Measurements from ENCODE around the gene COL13A1. TPM values are rescaled to one million over a fixed set of nuclear protein-coding genes. Genes with fewer than 3 reads are reported as not detected.

The COL13A1 gene
- total RNA-seq, 4 donors from 2014 or later = 0.30 to 2.0 (median 0.86) TPM

DNA sequence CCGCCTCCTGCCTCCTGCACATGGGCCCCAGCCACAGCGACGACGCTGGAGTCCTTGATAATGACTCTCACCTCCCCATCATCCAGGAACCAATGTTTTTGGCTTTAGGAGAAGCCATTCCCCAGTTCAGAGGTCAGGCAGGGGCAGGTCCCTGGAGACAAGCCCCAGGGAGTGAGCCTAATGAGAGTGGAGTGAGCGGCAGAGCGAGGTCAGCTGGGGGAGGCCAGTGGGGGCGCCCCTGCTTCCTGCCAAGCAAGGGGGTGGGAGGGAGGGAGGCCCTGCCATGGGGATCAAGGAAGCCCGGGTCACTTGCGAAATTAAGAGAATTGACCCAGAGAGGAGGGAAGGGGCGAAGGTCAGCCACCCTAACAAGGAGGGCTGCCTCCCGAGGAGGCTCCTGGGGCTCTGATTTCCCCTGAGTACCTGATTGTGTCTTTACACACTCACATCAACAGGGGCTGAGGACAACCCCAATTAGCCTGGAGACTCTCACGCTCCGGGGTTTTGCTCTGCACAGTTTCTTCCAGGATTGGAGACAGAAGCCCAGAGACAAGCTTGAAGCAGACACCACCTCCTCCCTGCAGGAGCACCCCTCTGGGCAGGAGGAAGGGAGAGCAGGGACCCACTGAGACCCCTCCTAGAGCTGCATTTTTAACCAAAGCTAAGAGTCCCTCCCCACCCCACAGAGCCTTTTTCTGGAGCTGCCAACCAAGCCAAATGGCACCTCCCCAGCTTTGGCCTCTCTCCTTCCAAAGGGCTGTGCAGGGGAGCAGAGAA is 112.1 kb downstream of the COL13A1 start:
- WGBS, 2 donors = 71 to 75% methylated on average over 13 of the region's 13 CpGs
- H3K27me3 ChIP-seq = no peaks in the 10 kb centered on the region
- peaks cover 0 to 32% (median 3%) of the 10 kb centered on the region in 4 donors for H3K4me1 ChIP-seq
- no peak overlapping the region for H3K4me3 ChIP-seq
- DNase-seq (ENCODE audit: low spot score in 2 of 2) = no peak
- no peaks in the 10 kb centered on the region for H3K9me3 ChIP-seq
- TF ChIP-seq, protein P1, sequence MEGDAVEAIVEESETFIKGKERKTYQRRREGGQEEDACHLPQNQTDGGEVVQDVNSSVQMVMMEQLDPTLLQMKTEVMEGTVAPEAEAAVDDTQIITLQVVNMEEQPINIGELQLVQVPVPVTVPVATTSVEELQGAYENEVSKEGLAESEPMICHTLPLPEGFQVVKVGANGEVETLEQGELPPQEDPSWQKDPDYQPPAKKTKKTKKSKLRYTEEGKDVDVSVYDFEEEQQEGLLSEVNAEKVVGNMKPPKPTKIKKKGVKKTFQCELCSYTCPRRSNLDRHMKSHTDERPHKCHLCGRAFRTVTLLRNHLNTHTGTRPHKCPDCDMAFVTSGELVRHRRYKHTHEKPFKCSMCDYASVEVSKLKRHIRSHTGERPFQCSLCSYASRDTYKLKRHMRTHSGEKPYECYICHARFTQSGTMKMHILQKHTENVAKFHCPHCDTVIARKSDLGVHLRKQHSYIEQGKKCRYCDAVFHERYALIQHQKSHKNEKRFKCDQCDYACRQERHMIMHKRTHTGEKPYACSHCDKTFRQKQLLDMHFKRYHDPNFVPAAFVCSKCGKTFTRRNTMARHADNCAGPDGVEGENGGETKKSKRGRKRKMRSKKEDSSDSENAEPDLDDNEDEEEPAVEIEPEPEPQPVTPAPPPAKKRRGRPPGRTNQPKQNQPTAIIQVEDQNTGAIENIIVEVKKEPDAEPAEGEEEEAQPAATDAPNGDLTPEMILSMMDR (IDR thresholded peaks at IDR 0.05) = no peak
- TF ChIP-seq POLR2A (IDR thresholded peaks at IDR 0.05) = no peak
- TF ChIP-seq EP300 (IDR thresholded peaks at IDR 0.05) = no peak
- no peak overlapping the region for H3K27ac ChIP-seq
- no peaks in the 10 kb centered on the region for H3K36me3 ChIP-seq

DNA sequence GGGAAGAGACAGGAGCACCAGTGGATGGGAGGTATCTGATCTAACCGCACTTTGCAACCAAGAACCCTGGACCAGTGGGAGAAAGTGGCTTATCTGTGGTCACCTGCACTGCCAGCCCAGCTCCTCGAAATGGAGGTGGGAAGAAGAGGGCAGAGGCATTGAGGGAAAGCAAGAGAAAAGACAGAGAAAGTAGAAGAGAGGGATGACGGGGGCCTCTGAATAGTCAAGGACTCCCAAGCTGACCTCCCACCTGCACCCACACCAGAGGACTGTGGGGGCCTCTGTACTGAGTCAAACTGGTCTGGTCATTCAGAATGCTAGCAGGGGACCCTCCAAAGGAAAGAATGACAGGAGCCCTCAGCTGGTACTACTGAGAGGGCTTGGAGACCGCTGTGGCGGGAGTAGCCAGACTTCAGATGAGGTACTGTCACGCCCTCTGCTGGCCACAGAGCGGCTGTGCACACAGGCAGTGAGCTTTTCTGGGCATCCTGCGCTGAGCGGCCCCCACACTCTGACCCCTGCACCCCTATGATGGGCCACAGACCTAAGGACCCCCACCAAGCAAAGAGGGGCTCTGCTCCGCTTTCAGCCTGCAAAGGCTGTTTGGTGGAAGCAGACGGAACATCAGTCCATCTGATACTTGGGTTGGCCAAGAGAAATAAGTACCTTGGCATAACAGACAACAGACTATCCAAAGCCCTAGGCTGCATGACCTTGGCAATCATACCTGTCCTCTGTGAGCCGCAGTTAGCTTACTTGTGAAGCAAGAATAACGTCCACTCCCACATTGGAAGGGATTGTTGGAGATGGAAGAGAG is 112.9 kb downstream of the COL13A1 start:
- peak; percentile 57 to 70 for DNase-seq (ENCODE audit: low spot score in 2 of 2)

DNA sequence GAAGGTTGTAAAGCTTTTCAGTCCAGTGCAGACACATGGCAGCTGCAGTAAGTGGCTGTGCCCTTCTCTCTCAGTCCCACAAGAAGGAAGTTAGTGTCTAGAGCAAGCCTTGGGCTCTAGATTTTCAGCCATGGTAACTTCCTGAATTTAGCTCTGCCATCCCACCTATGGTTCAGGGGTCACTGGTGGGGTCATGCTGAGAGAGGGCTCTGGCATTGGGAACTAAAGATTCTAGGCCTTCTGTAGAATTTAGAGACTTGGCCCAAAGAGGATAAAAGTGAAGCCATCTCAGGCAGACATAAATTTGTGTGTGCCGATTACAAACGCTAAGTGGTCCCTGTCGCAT is 113.5 kb downstream of the COL13A1 start:
- TF ChIP-seq, protein P1 (IDR thresholded peaks at IDR 0.05) = no peak
- TF ChIP-seq POLR2A (IDR thresholded peaks at IDR 0.05) (no peak), EP300 (IDR thresholded peaks at IDR 0.05) (no peak)
- no peak overlapping the region for H3K27ac ChIP-seq
- H3K4me1 ChIP-seq = peaks cover 0 to 32% (median 3%) of the 10 kb centered on the region in 4 donors
- no peak overlapping the region for H3K4me3 ChIP-seq
- H3K9me3 ChIP-seq = no peaks in the 10 kb centered on the region
- no peaks in the 10 kb centered on the region for H3K36me3 ChIP-seq
- no peaks in the 10 kb centered on the region for H3K27me3 ChIP-seq
- WGBS, 2 donors = 93 to 95% methylated on average over 3 of the region's 3 CpGs
- no peak for DNase-seq (ENCODE audit: low spot score in 2 of 2)

More for the DNA sequence above, 112.9 kb downstream of the COL13A1 start:
- no peaks in the 10 kb centered on the region for H3K36me3 ChIP-seq
- 25 to 32% methylated on average over 12 of the region's 13 CpGs for WGBS, 2 donors
- peaks cover 0 to 32% (median 3%) of the 10 kb centered on the region in 4 donors for H3K4me1 ChIP-seq
- H3K4me3 ChIP-seq = no peak overlapping the region
- no peaks in the 10 kb centered on the region for H3K9me3 ChIP-seq
- no peak for TF ChIP-seq POLR2A (IDR thresholded peaks at IDR 0.05)
- TF ChIP-seq, protein P1 (IDR thresholded peaks at IDR 0.05) = peak; percentile 74 to 91 (median 84)
- H3K27me3 ChIP-seq = no peaks in the 10 kb centered on the region
- H3K27ac ChIP-seq = no peak overlapping the region

DNA sequence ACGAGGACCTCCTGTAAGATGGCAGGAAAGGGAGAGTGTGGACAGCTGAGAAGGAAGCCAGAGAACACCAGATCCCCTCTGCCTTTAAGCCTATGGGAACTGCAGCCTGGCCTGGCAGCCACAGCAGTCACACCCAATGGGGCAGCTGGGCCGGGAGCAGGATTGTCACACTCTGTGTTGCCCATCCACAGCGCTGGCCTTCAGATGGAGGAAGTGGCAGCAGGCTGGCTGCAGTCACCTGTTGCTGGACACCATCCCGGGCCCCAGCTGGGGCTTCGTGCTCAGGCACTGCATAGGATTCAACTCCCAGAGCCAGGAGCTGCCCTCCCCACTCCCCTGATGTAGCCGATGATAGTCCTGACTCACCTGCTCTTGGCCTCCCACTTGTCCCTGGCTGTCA is 114.4 kb downstream of the COL13A1 start:
- WGBS, 2 donors = 71 to 73% methylated on average over 6 of the region's 6 CpGs
- DNase-seq (ENCODE audit: low spot score in 2 of 2) = no peak
- H3K4me3 ChIP-seq = no peak overlapping the region
- no peaks in the 10 kb centered on the region for H3K9me3 ChIP-seq
- H3K36me3 ChIP-seq = no peaks in the 10 kb centered on the region
- H3K27me3 ChIP-seq = no peaks in the 10 kb centered on the region
- TF ChIP-seq EP300 (IDR thresholded peaks at IDR 0.05) (no peak), POLR2A (IDR thresholded peaks at IDR 0.05) (no peak)
- TF ChIP-seq, protein P1 (IDR thresholded peaks at IDR 0.05) = no peak
- H3K27ac ChIP-seq = no peak overlapping the region
- peaks cover 0 to 27% (median 3%) of the 10 kb centered on the region in 4 donors for H3K4me1 ChIP-seq

DNA sequence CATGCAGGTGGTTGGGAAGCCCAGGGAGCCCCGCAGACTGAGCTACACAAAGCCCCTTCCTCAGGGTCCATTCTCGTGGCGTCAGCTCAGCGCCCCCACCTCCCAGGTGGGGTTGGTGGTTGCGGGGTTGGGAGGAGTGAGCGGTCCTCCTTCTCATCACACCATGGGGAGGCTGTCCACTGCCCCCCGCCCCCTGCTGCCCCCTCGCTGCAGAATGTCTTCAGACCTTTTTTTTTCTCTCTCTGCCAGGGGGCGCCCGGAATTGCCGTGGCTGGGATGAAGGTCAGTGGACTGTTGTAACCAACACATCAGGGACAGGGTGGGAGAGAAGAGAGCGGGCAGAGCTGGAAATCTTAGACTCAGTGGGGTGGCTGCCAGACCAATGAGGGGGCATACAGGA is 116.3 kb downstream of the COL13A1 start:
- 36 to 52% methylated on average over 12 of the region's 12 CpGs for WGBS, 2 donors
- Histone ChIP-seq H3K36me3 (no peaks in the 10 kb centered on the region), H3K9me3 (no peaks in the 10 kb centered on the region), H3K27ac (no peak overlapping the region), H3K27me3 (no peaks in the 10 kb centered on the region), H3K4me1 (peaks cover 0 to 8% (median 0%) of the 10 kb centered on the region in 4 donors), H3K4me3 (no peak overlapping the region)
- DNase-seq (ENCODE audit: low spot score in 2 of 2) = no peak
- TF ChIP-seq, protein P1 (IDR thresholded peaks at IDR 0.05) = no peak
- no peak for TF ChIP-seq POLR2A (IDR thresholded peaks at IDR 0.05)
